HG03097 (cell line): ENCODE data around the gene TTLL13.

Source experiments
- ATAC-seq: cut with Tn5 transposase; IDR thresholded peaks from one replicate; pipeline ENCODE4 v1.9.1; 2021; ENCODE audit not compliant: unreplicated experiment, low FRiP score

Gene TTLL13

GRCh38 chr15:90249203-90249863 is at the start of gene TTLL13:
TSS of gene TTLL13 (plus strand) at chr15:90249556. CDS start at chr15:90250631, 1,075 bp downstream.
- peak; percentile 80 for ATAC-seq

GRCh38 chr15:90200534-90201129 is 48.7 kb upstream of the TTLL13 start:
- no peak for ATAC-seq

GRCh38 chr15:90201130-90201943 is 48.0 kb upstream of the TTLL13 start, which contains the start of gene SEMA4B:
TSS of gene SEMA4B (plus strand) at chr15:90201330. CDS start at chr15:90201579, 249 bp downstream.
- peak; percentile 65 for ATAC-seq

- ATAC-seq = no peak
These were observed 47.4 kb upstream of the TTLL13 start for GRCh38 chr15:90201944-90202375.

- no peak for ATAC-seq
These were observed 46.4 kb upstream of the TTLL13 start for GRCh38 chr15:90202929-90203328.

- ATAC-seq = no peak
These were observed 45.9 kb upstream of the TTLL13 start for GRCh38 chr15:90203473-90203872.

- ATAC-seq = no peak
These were observed 45.4 kb upstream of the TTLL13 start for GRCh38 chr15:90203922-90204321.

- ATAC-seq = no peak
These were observed 44.1 kb upstream of the TTLL13 start for GRCh38 chr15:90205050-90205848.

- ATAC-seq = no peak
These were observed 43.5 kb upstream of the TTLL13 start for GRCh38 chr15:90205886-90206285.

GRCh38 chr15:90207252-90207651 is 42.1 kb upstream of the TTLL13 start:
- ATAC-seq = no peak

GRCh38 chr15:90208356-90208755 is 41.0 kb upstream of the TTLL13 start:
- no peak for ATAC-seq

GRCh38 chr15:90209591-90209990 is 39.8 kb upstream of the TTLL13 start:
- ATAC-seq = no peak

GRCh38 chr15:90210593-90210992 is 38.8 kb upstream of the TTLL13 start:
- ATAC-seq = no peak

- ATAC-seq = no peak
These were observed 38.3 kb upstream of the TTLL13 start for GRCh38 chr15:90211009-90211408.

- ATAC-seq = no peak
These were observed 37.8 kb upstream of the TTLL13 start for GRCh38 chr15:90211440-90212143.

GRCh38 chr15:90212221-90213098 is 36.9 kb upstream of the TTLL13 start:
- no peak for ATAC-seq

GRCh38 chr15:90213122-90213817 is 36.1 kb upstream of the TTLL13 start:
- ATAC-seq = no peak

- no peak for ATAC-seq
These were observed 35.5 kb upstream of the TTLL13 start for GRCh38 chr15:90213818-90214204.
